HG03442 (cell line): ENCODE data around the gene CCDC27.

ENCODE experiments used
- ATAC-seq: cut with Tn5 transposase; IDR thresholded peaks from one replicate; pipeline ENCODE4 v1.9.1; 2021; ENCODE audit warnings: mild to moderate bottlenecking, moderate library complexity; ENCODE audit not compliant: unreplicated experiment

Gene CCDC27

GRCh38 chr1:3750741-3751140 lies 1.5 kb upstream of the CCDC27 start:
- ATAC-seq = no peak

GRCh38 chr1:3753656-3754454 lies 1.6 kb downstream of the CCDC27 start:
- no peak for ATAC-seq

- no peak for ATAC-seq
Observed at GRCh38 chr1:3756394-3756793, 4.1 kb downstream of the CCDC27 start.

- ATAC-seq = no peak
Observed at GRCh38 chr1:3759164-3759563, 6.9 kb downstream of the CCDC27 start.

- no peak for ATAC-seq
Observed at GRCh38 chr1:3759796-3760195, 7.5 kb downstream of the CCDC27 start.

- ATAC-seq = no peak
Observed at GRCh38 chr1:3761296-3762010, 9.2 kb downstream of the CCDC27 start.

- no peak for ATAC-seq
Observed at GRCh38 chr1:3762151-3762872, 10.1 kb downstream of the CCDC27 start.

- no peak for ATAC-seq
Observed at GRCh38 chr1:3762873-3763228, 10.6 kb downstream of the CCDC27 start.

GRCh38 chr1:3763351-3764125 lies 11.3 kb downstream of the CCDC27 start:
- no peak for ATAC-seq

- no peak for ATAC-seq
Observed at GRCh38 chr1:3767328-3767925, 15.2 kb downstream of the CCDC27 start.

GRCh38 chr1:3768811-3769390 lies 16.7 kb downstream of the CCDC27 start:
- no peak for ATAC-seq

GRCh38 chr1:3770047-3770765 lies 18.0 kb downstream of the CCDC27 start:
- no peak for ATAC-seq

GRCh38 chr1:3771108-3772026 lies 19.1 kb downstream of the CCDC27 start:
- ATAC-seq = no peak

GRCh38 chr1:3772027-3772714 lies 19.9 kb downstream of the CCDC27 start:
- peak; percentile 40 for ATAC-seq

- ATAC-seq = peak; percentile 1
Observed at GRCh38 chr1:3772715-3773571, 20.7 kb downstream of the CCDC27 start, which contains the start of gene SMIM1. SMIM1 (plus strand) TSS chr1:3772749; CDS start chr1:3775374, 2,625 bp downstream.

- ATAC-seq = no peak
Observed at GRCh38 chr1:3773572-3774275, 21.5 kb downstream of the CCDC27 start.
